Parathyroid adenoma (tissue), 2 donors: ENCODE results near the gene HTR1E.
"Not testable (repeated sequence)": the region's sequence is repeated elsewhere in the genome, so short reads cannot be mapped to it uniquely, and the experiment has no call there.

ENCODE experiments used
- H2AFZ ChIP-seq: fragments of 300-600 bp; sonication (generic); one replicate; pipeline ENCODE4 v1.7.0; 2017; ENCODE audit warnings: antibody characterized with exemption, mild to moderate bottlenecking
- H3K27ac ChIP-seq: fragments of 300-600 bp; sonication (generic); one replicate; pipeline ENCODE4 v1.7.0; 2017
- H3K27me3 ChIP-seq: fragments of 300-600 bp; sonication (generic); one replicate; pipeline ENCODE4 v1.7.0; 2017; ENCODE audit warnings: low read length; ENCODE audit not compliant: control insufficient read depth, insufficient read depth
- H3K36me3 ChIP-seq: fragments of 300-600 bp; sonication (generic); one replicate; pipeline ENCODE4 v1.7.0; 2017; ENCODE audit warnings: low read length; ENCODE audit not compliant: control insufficient read depth, insufficient read depth
- H3K4me1 ChIP-seq: fragments of 300-600 bp; sonication (generic); one replicate; pipeline ENCODE4 v1.7.0; 2017; ENCODE audit warnings: control low read depth
- H3K4me2 ChIP-seq: fragments of 300-600 bp; sonication (generic); one replicate; pipeline ENCODE4 v1.7.0; 2017; ENCODE audit warnings: low read length
- H3K4me3 ChIP-seq: fragments of 300-600 bp; sonication (generic); one replicate; pipeline ENCODE4 v1.7.0; 2017; ENCODE audit warnings: low read depth, low read length
- H3K79me2 ChIP-seq: fragments of 300-600 bp; sonication (generic); one replicate; pipeline ENCODE4 v1.7.0; 2017; ENCODE audit warnings: control low read depth
- H3K9ac ChIP-seq: fragments of 300-600 bp; sonication (generic); one replicate; pipeline ENCODE4 v1.7.0; 2017; ENCODE audit warnings: mild to moderate bottlenecking
- H3K9me3 ChIP-seq: fragments of 300-600 bp; sonication (generic); one replicate; pipeline ENCODE4 v1.7.0; 2017; ENCODE audit warnings: low read length; ENCODE audit not compliant: control insufficient read depth
- TF ChIP-seq, protein P1 (sequence below): fragments of 300-600 bp; sonication (generic); IDR thresholded peaks from one replicate; pipeline ENCODE4 v1.7.0; 2017; ENCODE audit warnings: antibody characterized with exemption, mild to moderate bottlenecking
- donor health status: primary hyperparathyroidism.

HTR1E gene, protein sequence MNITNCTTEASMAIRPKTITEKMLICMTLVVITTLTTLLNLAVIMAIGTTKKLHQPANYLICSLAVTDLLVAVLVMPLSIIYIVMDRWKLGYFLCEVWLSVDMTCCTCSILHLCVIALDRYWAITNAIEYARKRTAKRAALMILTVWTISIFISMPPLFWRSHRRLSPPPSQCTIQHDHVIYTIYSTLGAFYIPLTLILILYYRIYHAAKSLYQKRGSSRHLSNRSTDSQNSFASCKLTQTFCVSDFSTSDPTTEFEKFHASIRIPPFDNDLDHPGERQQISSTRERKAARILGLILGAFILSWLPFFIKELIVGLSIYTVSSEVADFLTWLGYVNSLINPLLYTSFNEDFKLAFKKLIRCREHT

DNA sequence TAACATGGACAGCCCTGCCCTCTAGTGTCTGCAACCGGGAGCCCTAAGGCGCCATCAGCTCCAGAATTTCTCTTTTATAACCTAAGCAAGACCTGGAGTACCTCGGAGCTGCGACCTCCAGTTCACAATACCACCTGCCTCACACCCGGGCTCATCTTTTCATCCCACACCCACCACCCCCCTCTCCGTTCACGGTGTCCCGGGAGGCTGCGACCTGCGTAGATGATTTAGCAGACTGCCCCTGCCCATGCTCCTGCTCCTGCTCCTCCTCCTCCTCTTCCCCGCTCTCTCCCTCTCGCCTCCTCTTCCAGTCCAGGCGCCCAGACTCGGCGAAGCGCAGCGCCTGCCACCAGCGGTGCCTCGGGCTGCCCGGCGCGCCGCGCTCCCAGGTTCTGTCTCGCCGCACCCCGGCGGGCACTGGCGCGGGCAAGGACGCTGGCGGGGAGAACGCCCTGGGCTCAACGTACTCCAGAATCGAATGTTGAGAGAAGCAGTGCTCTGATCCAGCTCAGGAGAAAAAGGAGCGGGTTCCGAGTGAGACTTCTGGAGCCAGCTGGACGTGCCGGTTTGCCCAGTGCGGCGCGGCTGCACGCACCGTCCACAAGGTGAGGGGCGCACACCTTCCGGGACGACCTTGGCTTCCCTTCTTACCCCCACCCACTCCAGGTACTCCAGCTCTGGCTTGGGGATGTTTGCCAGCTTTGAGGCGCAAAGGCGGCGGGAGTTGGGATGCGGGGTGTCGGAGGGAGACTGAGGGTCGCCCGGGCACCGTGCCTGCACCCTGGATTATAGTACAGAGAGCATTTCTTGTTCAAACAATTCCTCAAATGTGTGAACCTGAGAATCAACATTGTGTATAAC, at the start of gene HTR1E:
HTR1E (plus strand) TSS at position 310 of the 861 bp plus-strand sequence. CDS start 77,807 bp downstream, outside the sequence.
- Histone ChIP-seq H3K79me2 (no peaks in the 10 kb centered on the region), H3K9me3 (no peaks in the 10 kb centered on the region), H3K4me2 (peak within 1 kb of the TSS; percentile 90), H3K9ac (no peak within 1 kb of the TSS), H3K27ac (no peak within 1 kb of the TSS), H3K27me3 (no peaks in the 10 kb centered on the region), H3K36me3 (no peaks in the 10 kb centered on the region), H3K4me3 (peak within 1 kb of the TSS; percentile 50), H3K4me1 (no peaks in the 10 kb centered on the region), H2AFZ (peak within 1 kb of the TSS; percentile 77)
- TF ChIP-seq, protein P1, sequence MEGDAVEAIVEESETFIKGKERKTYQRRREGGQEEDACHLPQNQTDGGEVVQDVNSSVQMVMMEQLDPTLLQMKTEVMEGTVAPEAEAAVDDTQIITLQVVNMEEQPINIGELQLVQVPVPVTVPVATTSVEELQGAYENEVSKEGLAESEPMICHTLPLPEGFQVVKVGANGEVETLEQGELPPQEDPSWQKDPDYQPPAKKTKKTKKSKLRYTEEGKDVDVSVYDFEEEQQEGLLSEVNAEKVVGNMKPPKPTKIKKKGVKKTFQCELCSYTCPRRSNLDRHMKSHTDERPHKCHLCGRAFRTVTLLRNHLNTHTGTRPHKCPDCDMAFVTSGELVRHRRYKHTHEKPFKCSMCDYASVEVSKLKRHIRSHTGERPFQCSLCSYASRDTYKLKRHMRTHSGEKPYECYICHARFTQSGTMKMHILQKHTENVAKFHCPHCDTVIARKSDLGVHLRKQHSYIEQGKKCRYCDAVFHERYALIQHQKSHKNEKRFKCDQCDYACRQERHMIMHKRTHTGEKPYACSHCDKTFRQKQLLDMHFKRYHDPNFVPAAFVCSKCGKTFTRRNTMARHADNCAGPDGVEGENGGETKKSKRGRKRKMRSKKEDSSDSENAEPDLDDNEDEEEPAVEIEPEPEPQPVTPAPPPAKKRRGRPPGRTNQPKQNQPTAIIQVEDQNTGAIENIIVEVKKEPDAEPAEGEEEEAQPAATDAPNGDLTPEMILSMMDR = peak; percentile 62

DNA sequence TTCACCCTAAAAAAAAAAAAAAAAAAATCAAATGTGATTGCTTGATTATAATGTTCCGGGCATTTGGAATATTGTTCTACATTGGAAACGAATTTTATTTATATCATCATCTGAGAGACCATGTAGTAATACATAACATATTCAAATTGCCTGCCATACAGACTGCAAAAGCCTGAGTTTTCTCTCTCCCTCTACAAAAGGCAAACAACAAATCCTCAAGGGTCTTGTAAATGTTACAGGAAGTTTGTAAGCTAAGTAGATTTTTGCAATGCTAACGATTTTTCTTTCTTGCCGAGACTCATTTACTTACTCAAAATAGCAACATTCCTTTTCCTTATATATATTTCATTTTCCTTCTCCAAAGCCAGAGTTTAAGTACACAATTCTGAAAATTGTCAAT, 49.0 kb upstream of the HTR1E start:
- H3K27me3 ChIP-seq = no peaks in the 10 kb centered on the region
- H2AFZ ChIP-seq = no peak overlapping the region
- no peaks in the 10 kb centered on the region for H3K36me3 ChIP-seq
- H3K4me3 ChIP-seq = no peak overlapping the region
- H3K27ac ChIP-seq = no peak overlapping the region
- H3K9me3 ChIP-seq = no peaks in the 10 kb centered on the region
- H3K9ac ChIP-seq = no peak overlapping the region
- no peaks in the 10 kb centered on the region for H3K79me2 ChIP-seq
- H3K4me1 ChIP-seq = no peaks in the 10 kb centered on the region
- H3K4me2 ChIP-seq = no peak overlapping the region
- TF ChIP-seq, protein P1 = no peak

DNA sequence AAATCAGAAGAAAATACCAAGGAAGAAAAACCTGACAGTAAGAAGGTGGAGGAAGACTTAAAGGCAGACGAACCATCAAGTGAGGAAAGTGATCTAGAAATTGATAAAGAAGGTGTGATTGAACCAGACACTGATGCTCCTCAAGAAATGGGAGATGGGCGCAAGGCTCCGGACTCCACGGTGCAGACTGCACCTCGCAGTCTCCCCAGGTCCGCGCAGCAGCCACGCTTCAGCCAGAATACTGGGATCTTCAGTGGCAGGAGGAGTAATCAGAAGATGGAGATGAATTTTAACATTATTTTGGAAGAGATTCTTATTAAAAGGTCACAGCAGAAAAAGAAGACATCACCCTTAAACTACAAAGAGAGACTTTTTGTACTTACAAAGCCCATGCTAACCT, 40.1 kb upstream of the HTR1E start:
- not testable (repeated sequence) for H2AFZ ChIP-seq, H3K9ac ChIP-seq, H3K4me1 ChIP-seq, H3K27me3 ChIP-seq, H3K79me2 ChIP-seq, H3K27ac ChIP-seq, H3K36me3 ChIP-seq, H3K4me2 ChIP-seq, H3K9me3 ChIP-seq, H3K4me3 ChIP-seq

DNA sequence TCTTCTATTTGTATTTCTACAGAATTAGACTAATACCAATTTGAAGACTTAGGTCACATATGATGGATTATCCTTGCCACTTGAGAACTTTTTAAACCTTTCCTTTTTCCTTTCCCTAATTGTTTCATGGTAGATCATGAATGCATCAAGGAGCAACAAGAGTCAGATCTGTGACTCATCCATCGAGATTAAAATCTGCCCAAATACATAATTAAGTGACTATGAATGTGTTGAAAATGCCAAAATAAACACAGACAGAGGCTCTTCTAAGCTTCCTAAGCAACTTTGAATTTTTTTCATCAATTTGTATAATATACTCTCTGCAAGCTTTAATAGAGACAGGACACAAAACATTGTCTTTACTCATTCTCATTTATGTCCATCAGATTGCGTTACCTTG, 23.5 kb upstream of the HTR1E start:
- no peak overlapping the region for H3K4me3 ChIP-seq
- no peaks in the 10 kb centered on the region for H3K36me3 ChIP-seq
- H3K4me1 ChIP-seq = no peaks in the 10 kb centered on the region
- H3K27me3 ChIP-seq = no peaks in the 10 kb centered on the region
- H3K27ac ChIP-seq = no peak overlapping the region
- no peaks in the 10 kb centered on the region for H3K9me3 ChIP-seq
- H2AFZ ChIP-seq = no peak overlapping the region
- H3K9ac ChIP-seq = no peak overlapping the region
- H3K79me2 ChIP-seq = no peaks in the 10 kb centered on the region
- no peak overlapping the region for H3K4me2 ChIP-seq
- TF ChIP-seq, protein P1 = no peak

DNA sequence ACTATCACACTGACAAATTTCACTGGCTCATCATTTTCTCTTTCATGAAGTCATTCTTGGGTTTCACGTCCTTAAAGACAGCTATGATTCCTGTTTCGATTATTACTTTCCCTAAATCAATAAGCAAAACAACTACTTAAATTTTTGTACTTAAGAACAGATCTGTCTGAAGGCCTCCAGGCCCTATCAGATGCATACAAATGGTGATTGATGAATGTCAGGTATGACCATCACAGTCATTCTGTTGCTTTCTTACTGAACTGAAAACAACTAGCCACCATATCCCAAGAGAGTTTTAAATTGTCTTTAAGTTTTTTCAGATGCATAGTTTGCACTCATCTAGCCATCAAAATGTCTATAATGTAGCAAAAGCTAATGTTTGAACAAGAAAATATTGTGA, 20.9 kb upstream of the HTR1E start:
- no peaks in the 10 kb centered on the region for H3K4me1 ChIP-seq
- no peak overlapping the region for H3K4me2 ChIP-seq
- H3K79me2 ChIP-seq = no peaks in the 10 kb centered on the region
- H3K9ac ChIP-seq = no peak overlapping the region
- H2AFZ ChIP-seq = no peak overlapping the region
- no peaks in the 10 kb centered on the region for H3K27me3 ChIP-seq
- no peaks in the 10 kb centered on the region for H3K9me3 ChIP-seq
- H3K36me3 ChIP-seq = no peaks in the 10 kb centered on the region
- no peak overlapping the region for H3K27ac ChIP-seq
- TF ChIP-seq, protein P1 = no peak
- H3K4me3 ChIP-seq = no peak overlapping the region

DNA sequence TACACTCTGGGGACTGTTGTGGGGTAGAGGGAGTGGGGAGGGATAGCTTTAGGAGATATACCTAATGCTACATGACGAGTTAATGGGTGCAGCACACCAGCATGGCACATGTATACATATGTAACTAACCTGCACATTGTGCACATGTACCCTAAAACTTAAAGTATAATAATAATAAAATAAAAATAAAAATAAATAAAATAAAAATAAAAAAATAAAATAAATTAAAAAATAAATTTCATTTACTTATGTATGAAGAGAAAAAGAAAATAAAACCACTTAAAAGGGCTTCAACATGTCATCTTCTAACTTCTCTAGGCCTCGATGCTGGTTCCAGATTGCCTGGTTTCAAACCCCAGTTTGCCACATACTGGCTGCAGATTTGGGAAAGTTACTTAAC, 10.2 kb upstream of the HTR1E start:
- H3K9me3 ChIP-seq, H3K4me3 ChIP-seq, H3K9ac ChIP-seq, H3K4me2 ChIP-seq, H3K36me3 ChIP-seq, H3K4me1 ChIP-seq, H2AFZ ChIP-seq, H3K27me3 ChIP-seq, H3K27ac ChIP-seq, H3K79me2 ChIP-seq: not testable (repeated sequence)

DNA sequence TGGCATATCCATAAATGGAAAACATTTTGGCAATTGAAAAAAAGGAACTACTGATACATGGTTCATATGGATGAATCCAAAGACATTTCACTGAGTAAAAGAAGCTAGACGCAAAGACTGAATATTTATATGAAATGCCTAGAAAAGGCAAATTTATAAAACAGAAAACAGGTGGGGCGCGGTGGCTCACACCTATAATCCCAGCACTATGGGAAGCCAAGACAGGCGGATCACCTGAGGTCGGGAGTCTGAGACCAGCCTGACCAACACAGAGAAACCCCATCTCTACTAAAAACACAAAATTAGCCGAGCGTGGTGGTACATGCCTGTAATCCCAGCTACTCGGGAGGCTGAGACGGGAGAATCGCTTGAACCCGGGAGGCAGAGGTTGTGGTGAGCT, 9.5 kb upstream of the HTR1E start:
- H3K4me1 ChIP-seq, H3K27ac ChIP-seq, H3K79me2 ChIP-seq, H3K36me3 ChIP-seq, H3K4me2 ChIP-seq, H3K9ac ChIP-seq, H2AFZ ChIP-seq, H3K9me3 ChIP-seq, H3K4me3 ChIP-seq, H3K27me3 ChIP-seq: not testable (repeated sequence)
